Testis (tissue), 2 donors: ENCODE measurements around the gene COL4A1.

ENCODE experiments used
- CTCF ChIP-seq, 3 experiments: fragments of 450-650 bp in 2 of 3; fragments of 200-600 bp in 1 of 3; sonication (generic) in 1 of 3; IDR thresholded peaks; one replicate each; pipeline ENCODE4 v1.5.1; 2016 to 2019; ENCODE audit warnings: antibody characterized with exemption in 3 of 3, mild to moderate bottlenecking in 2 of 3, moderate library complexity in 1 of 3
- POLR2A ChIP-seq: fragments of 450-650 bp; IDR thresholded peaks from one replicate; pipeline ENCODE4 v1.6.1; 2017; ENCODE audit warnings: antibody characterized with exemption, mild to moderate bottlenecking, moderate library complexity

DNA sequence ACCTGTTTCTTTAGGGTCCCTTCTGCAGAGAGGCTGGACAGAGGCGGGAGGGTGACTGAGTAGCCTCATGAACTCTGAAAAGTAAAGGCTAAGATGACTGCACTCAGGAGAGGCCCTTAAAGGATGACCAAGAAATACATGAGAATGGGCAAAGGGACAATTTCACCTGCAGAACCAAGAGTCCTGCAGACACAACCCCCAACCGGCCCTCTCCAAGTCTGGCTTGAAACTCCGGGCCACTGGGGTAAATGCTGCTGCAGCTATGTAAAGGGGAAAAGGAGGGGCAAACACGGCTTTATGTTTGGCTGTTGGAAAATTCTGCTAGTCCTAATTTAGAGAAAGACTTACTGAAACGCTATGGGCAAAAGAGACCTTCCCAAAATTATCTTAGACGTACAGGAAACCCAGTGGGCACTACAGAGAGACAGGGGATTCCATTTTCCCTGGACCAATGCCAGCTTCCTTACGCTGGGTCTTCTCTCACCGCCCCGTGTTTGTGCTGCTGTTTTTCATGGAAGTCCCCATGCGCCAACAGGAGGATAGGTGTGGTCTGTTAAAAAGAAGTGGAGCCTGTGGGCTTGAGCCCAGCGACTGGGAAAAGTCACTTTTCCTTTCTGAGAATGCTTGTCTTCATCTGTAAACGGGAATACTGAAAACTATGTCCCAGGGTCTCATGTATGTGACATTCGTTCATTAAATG, 10.7 kb upstream of the COL4A1 start:
- no peak for TF ChIP-seq CTCF (IDR thresholded peaks at IDR 0.05)
- TF ChIP-seq POLR2A: no peak
